HFF-Myc (cell line): ENCODE measurements around the gene UBE2QL1.

Source experiments
- DNase-seq: peaks from one replicate; pipeline ENCODE4 v3.0.0-alpha.2; 2011; ENCODE audit warnings: low read depth; ENCODE audit errors: extremely low read depth
- H3K4me3 ChIP-seq: replicated peaks from 2 replicates; pipeline ENCODE4 v1.5.1; 2011; ENCODE audit warnings: low read depth, mild to moderate bottlenecking, control low read depth, low read length
- TF ChIP-seq, protein P1 (sequence below): IDR thresholded peaks from 2 replicates; pipeline ENCODE4 v1.5.1; 2012; ENCODE audit warnings: mild to moderate bottlenecking, low read depth, low read length, control low read depth; ENCODE audit errors: missing control alignments

UBE2QL1 gene

DNA sequence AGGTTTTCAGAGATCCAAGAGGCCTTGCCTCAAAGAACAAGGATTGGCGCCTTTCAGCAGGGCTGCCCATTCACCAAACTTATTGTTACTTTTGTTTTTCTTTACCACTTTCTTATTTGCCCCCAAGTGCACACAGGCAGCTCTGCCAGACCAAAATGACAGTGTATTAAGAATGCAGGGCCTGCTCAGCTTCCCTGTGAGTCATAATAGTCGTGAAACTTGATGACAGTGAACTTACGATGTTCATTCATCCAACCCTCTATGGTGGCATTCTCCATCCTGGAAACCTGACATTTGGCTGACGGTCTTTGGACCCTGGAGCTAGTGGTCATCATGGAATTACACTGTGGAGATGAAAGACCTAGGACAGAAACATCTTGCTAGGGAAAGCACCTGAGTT lies 44.3 kb downstream of the UBE2QL1 start:
- DNase-seq: no peak
- TF ChIP-seq, protein P1, sequence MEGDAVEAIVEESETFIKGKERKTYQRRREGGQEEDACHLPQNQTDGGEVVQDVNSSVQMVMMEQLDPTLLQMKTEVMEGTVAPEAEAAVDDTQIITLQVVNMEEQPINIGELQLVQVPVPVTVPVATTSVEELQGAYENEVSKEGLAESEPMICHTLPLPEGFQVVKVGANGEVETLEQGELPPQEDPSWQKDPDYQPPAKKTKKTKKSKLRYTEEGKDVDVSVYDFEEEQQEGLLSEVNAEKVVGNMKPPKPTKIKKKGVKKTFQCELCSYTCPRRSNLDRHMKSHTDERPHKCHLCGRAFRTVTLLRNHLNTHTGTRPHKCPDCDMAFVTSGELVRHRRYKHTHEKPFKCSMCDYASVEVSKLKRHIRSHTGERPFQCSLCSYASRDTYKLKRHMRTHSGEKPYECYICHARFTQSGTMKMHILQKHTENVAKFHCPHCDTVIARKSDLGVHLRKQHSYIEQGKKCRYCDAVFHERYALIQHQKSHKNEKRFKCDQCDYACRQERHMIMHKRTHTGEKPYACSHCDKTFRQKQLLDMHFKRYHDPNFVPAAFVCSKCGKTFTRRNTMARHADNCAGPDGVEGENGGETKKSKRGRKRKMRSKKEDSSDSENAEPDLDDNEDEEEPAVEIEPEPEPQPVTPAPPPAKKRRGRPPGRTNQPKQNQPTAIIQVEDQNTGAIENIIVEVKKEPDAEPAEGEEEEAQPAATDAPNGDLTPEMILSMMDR: no peak
- no peak overlapping the region for H3K4me3 ChIP-seq

DNA sequence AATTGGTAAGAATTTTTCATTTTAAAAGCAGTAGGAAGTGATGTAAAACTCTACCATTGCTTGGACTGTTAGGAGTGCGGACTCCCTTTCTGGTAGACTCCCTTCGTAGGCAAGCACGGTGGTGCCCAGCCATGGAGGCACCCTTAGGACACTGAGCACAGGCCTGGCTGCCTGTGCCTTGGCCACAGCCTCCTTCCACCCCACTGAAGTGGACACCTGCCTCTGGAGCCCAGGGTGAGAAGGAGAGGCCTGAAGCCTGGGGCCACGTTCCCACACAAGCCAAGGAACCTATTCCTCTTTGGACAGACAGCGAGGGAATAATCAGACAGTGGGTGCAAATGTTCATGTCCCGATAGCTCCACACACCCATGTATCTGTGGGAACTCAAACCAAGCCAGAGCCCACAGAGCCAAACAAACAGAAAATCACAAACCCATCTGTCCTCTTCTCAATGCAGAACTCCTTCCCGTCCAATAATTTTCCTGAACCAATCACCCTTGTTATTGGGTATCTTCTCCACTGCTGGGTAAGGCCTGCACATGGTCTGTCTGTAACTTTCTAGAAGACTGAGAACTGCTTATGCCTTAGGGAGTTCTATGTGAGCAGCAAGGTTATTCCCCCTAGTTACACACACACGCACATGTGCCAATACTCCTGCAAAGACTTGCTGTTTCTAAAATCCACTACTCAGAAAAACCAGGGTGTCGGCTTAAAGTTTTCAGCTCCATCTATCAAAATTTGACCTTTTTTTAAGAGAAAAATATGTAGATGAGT lies 45.2 kb downstream of the UBE2QL1 start:
- DNase-seq: no peak
- H3K4me3 ChIP-seq: no peak overlapping the region
- TF ChIP-seq, protein P1: no peak

DNA sequence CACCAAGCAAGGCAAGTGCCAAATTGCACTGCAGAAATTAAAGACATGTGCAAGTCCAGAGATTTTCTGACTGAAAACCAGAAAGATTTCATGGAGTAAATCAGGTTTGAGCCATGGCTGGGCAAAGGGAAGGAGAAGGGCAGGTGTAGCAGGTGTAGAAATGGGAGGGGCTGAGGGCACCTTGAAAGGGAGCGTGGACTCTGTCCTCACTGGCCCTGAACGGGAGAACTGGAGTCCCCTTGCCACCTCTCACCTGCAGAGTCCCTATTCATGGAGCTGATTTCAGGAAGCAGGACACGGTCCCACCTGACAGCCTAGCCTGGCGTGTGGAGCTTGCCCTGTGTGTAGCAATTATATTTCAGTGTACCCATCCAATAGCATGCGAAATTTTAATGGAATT lies 46.3 kb downstream of the UBE2QL1 start:
- TF ChIP-seq, protein P1: no peak
- H3K4me3 ChIP-seq: no peak overlapping the region
- DNase-seq: no peak

DNA sequence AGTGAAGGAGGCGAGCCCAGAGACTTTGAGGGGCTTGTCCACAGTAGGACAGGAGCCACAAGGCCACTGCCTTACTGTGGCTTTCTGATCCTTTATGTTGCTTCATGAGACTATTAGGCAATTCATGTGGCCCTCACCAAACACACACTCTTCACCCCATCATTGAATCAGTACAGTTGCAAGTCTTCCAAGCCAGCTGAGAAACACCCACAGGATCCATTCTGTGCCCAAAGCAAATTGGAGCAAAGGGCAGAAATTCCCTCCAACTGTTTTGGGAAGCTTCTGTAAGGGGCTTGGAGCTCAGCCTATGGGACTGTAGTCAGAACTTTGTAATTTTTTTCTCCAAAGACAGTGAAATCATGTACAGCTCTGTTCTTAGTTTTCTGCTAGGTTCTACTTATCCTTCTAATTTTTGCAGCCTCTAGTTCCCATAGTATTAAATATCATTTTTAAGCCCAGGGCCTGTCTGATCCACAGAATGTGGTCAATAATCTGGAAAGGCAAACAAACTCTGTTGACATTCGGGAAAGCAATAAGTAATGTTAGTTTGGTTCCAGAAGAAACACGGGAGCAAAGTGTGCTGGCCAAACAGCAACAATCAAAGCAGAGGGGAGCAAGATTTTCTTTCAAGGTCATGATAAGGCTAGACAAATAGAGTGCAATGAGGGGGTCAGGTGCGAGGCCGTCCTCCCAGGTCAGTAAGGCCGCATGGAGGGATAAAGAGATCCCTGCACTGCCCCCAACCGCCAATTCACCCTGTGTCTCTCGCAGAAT lies 47.0 kb downstream of the UBE2QL1 start:
- H3K4me3 ChIP-seq: no peak overlapping the region
- TF ChIP-seq, protein P1: no peak
- no peak for DNase-seq

DNA sequence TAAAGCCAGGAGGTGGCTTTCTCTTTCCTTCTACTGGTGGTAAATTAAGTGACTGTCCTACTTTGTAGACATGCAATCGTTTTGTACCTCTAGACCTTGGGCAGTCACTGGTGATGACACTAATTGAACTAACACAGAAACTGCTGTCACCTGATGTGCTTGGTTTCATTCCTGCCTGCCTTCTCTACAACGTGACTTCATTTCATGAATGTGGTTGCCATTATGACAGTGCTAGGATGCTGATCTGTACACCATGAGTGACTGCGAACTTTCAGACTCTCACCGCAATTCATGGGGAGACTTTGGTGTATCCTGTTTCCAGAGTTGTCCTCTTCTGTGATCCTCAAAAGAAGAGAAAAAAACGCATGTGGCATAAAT lies 47.5 kb downstream of the UBE2QL1 start:
- TF ChIP-seq, protein P1: no peak
- H3K4me3 ChIP-seq: no peak overlapping the region
- no peak for DNase-seq

DNA sequence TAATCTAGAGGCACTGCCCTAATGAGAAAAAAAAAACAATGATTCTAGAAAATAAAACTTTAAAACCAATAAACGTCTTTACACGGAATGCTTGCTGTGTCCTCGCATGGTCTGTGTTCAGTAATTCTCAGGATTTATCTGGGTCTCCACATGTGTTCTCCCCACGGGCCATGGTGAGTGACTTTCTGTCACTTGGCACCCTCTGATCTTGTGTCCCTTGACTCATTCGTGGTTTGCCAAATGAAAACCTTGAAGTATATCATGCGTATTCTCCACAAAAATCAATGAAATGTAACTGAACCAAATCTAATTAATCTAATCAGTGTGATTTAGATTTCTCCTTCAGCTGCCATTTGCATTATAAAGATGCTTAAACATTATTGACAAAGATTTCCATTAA lies 48.0 kb downstream of the UBE2QL1 start:
- no peak overlapping the region for H3K4me3 ChIP-seq
- TF ChIP-seq, protein P1: no peak
- DNase-seq: no peak

DNA sequence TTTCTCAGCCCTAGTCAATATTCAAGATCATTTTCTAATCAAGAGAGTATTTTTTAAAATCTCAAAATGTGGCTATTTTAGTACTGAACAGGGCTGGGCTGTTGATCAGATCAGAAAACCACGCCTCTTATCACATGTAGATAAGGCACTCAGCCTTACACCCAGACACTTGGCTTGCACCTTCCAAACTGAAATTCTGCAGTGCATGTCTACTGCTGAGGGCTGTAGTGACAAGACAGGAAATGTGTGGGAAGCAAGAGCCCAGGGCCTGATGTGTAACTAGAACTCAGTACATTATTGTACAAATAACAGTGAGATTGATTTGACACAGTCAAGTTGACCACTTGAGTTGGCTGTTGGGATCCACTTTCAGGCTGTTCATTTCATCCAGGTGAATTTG lies 48.6 kb downstream of the UBE2QL1 start:
- TF ChIP-seq, protein P1: no peak
- DNase-seq: no peak
- H3K4me3 ChIP-seq: no peak overlapping the region
